IMR-90 (cell line): ENCODE data around the gene KIAA0319L. TPM values are rescaled to one million over a fixed set of nuclear protein-coding genes. Genes with fewer than 3 reads are reported as not detected.

Experiments
- ATAC-seq: fragments of 200-7000 bp; cut with Tn5 transposase; 2 replicates; pipeline ENCODE4 v1.9.1; 2020; ENCODE audit warnings: low read depth, mild to moderate bottlenecking, moderate library complexity
- BruUV-seq: library from RNA; stranded (reverse); fragments of 400-500 nt; replicated peaks from 2 replicates; lab custom pipeline; 2021; lab: Mats Ljungman, UMichigan
- CTCF ChIA-PET: fragments of 300-600 bp; formaldehyde crosslinking; extraction: SDS; loops from one replicate; lab custom pipeline; 2021; ENCODE audit warnings: antibody characterized with exemption; lab: Yijun Ruan, JAX
- POLR2A ChIA-PET: fragments of 300-600 bp; sonication (Branson Sonifier 250); formaldehyde crosslinking; loops from one replicate; lab custom pipeline; 2022; ENCODE audit warnings: antibody characterized with exemption; ENCODE audit not compliant: unreplicated experiment; lab: Charles Lee
- DNase-seq: peaks from one replicate; pipeline ENCODE4 v3.0.0; 2013
- H2AFZ ChIP-seq: replicated peaks from 2 replicates; pipeline ENCODE3; 2013; ENCODE audit warnings: low read length, mild to moderate bottlenecking; ENCODE audit not compliant: poor library complexity
- H2AK5ac ChIP-seq: 2 replicates; pipeline ENCODE4 v1.6.1; 2013; ENCODE audit warnings: low read depth, low read length, inconsistent platforms
- H2AK9ac ChIP-seq: replicated peaks from 2 replicates; pipeline ENCODE3; 2013; ENCODE audit warnings: mild to moderate bottlenecking, low read depth, low read length, moderate library complexity; ENCODE audit not compliant: poor library complexity
- H2BK120ac ChIP-seq: 2 replicates; pipeline ENCODE4 v1.6.1; 2013; ENCODE audit warnings: low read depth, low read length, inconsistent platforms
- H2BK15ac ChIP-seq: 3 replicates; pipeline ENCODE4 v1.6.1; 2013; ENCODE audit warnings: low read depth, low read length, inconsistent platforms
- H2BK20ac ChIP-seq: 2 replicates; pipeline ENCODE4 v1.6.1; 2013; ENCODE audit warnings: low read depth, mild to moderate bottlenecking, inconsistent platforms, low read length, moderate library complexity
- H2BK5ac ChIP-seq: 2 replicates; pipeline ENCODE4 v1.6.1; 2013; ENCODE audit warnings: mild to moderate bottlenecking, low read depth, low read length, inconsistent platforms; ENCODE audit not compliant: poor library complexity, severe bottlenecking
- H3K14ac ChIP-seq: replicated peaks from 2 replicates; pipeline ENCODE4 v1.6.1; 2013; ENCODE audit warnings: low read depth, low read length, inconsistent platforms
- H3K18ac ChIP-seq: 2 replicates; pipeline ENCODE4 v1.6.1; 2013; ENCODE audit warnings: low read depth, low read length, control low read depth
- H3K23ac ChIP-seq: 2 replicates; pipeline ENCODE4 v1.6.1; 2013; ENCODE audit warnings: low read depth, low read length, inconsistent platforms
- H3K27ac ChIP-seq: 2 replicates; pipeline ENCODE4 v1.5.1; 2013; ENCODE audit warnings: mild to moderate bottlenecking, control low read depth, low read length; ENCODE audit not compliant: insufficient read depth
- H3K27me3 ChIP-seq: 2 replicates; pipeline ENCODE4 v1.6.1; 2013; ENCODE audit warnings: low read length; ENCODE audit not compliant: control insufficient read depth, insufficient read depth
- H3K36me3 ChIP-seq: 2 replicates; pipeline ENCODE4 v1.6.1; 2013; ENCODE audit warnings: low read length, mixed read lengths; ENCODE audit not compliant: control insufficient read depth, insufficient read depth
- H3K4ac ChIP-seq: 2 replicates; pipeline ENCODE4 v1.6.1; 2013; ENCODE audit warnings: low read depth, low read length, inconsistent platforms
- H3K4me1 ChIP-seq: 2 replicates; pipeline ENCODE4 v1.6.1; 2013; ENCODE audit warnings: low read length, mixed read lengths; ENCODE audit not compliant: control insufficient read depth, insufficient read depth
- H3K4me2 ChIP-seq: 2 replicates; pipeline ENCODE4 v1.6.1; 2013; ENCODE audit warnings: low read depth, mild to moderate bottlenecking, control low read depth, low read length, moderate library complexity
- H3K4me3 ChIP-seq: 2 replicates; pipeline ENCODE4 v1.5.1; 2013; ENCODE audit warnings: low read depth, mild to moderate bottlenecking, control low read depth, low read length, moderate library complexity; ENCODE audit not compliant: insufficient read depth
- H3K56ac ChIP-seq: 2 replicates; pipeline ENCODE4 v1.6.1; 2013; ENCODE audit warnings: low read length, inconsistent platforms; ENCODE audit not compliant: insufficient read depth; ENCODE audit errors: extremely low read depth
- H3K79me1 ChIP-seq, 2 experiments: 2 replicates each; pipeline ENCODE4 v1.6.1; 2013; ENCODE audit warnings: low read length in 2 of 2, inconsistent platforms in 1 of 2, low read depth in 1 of 2
- H3K9ac ChIP-seq: 2 replicates; pipeline ENCODE4 v1.6.1; 2013; ENCODE audit warnings: low read depth, low read length, control low read depth
- H3K9me1 ChIP-seq: 2 replicates; pipeline ENCODE4 v1.6.1; 2013; ENCODE audit warnings: low read length, inconsistent platforms; ENCODE audit not compliant: insufficient read depth
- H3K9me3 ChIP-seq: 2 replicates; pipeline ENCODE4 v1.6.1; 2013; ENCODE audit warnings: low read length; ENCODE audit not compliant: control insufficient read depth, insufficient read depth
- H4K20me1 ChIP-seq: 2 replicates; pipeline ENCODE4 v1.6.1; 2013; ENCODE audit warnings: low read length, inconsistent platforms; ENCODE audit not compliant: insufficient read depth
- H4K5ac ChIP-seq: 2 replicates; pipeline ENCODE4 v1.6.1; 2013; ENCODE audit warnings: mild to moderate bottlenecking, low read depth, low read length, control low read depth
- H4K8ac ChIP-seq, 2 experiments: 2 replicates each; pipeline ENCODE4 v1.6.1; 2013; ENCODE audit warnings: low read depth in 2 of 2, low read length in 2 of 2, control low read depth in 1 of 2, inconsistent platforms in 1 of 2
- H4K91ac ChIP-seq: 2 replicates; pipeline ENCODE4 v1.6.1; 2013; ENCODE audit warnings: low read depth, low read length, inconsistent platforms; ENCODE audit not compliant: insufficient read depth
- RAD21 ChIP-seq: IDR thresholded peaks from 2 replicates; pipeline ENCODE4 v1.6.1; 2012; ENCODE audit warnings: low read length, improper control_type of control experiment
- WGBS, 2 experiments: methylation state at CpG; one replicate each; pipeline versions ENCODE4 v1.1.5 to v1.1.7; 2013; ENCODE audit warnings: missing lambda C conversion rate in 2 of 2; ENCODE audit not compliant: insufficient read length in 1 of 2; ENCODE audit errors: extremely low coverage in 2 of 2; 5-methylcytosine and 5-hydroxymethylcytosine counted together
- dilution Hi-C: fragments of 300-500 bp; cut with HindIII; formaldehyde crosslinking; loops from one replicate; pipeline ENCODE4 v1.14.3; 2018; ENCODE audit warnings: low sequenced_read_pairs; ENCODE audit not compliant: unreplicated experiment
- in situ Hi-C: fragments of 300-500 bp; cut with MboI; formaldehyde crosslinking; loops from 3 replicates; pipeline ENCODE4 v1.14.3; 2019; ENCODE audit warnings: low sequenced_read_pairs, inconsistent platforms, mixed read lengths
- intact Hi-C: fragments of 100-400 bp; cut with micrococcal nuclease; formaldehyde crosslinking; loops from 2 replicates; pipeline ENCODE4 v1.10.0; 2022
- polyA plus RNA-seq, 3 experiments: library from polyadenylated mRNA; depleted of rRNA; stranded (reverse); fragments of >200 nt; gene quantifications; 2 replicates each; pipeline ENCODE4 v1.2.3, GENCODE V29; 2012; ENCODE audit warnings: low replicate concordance in 1 of 3
- total RNA-seq: library from RNA; depleted of rRNA; stranded (reverse); fragments of >200 nt; gene quantifications from 2 replicates; pipeline ENCODE4 v1.2.3, GENCODE V29; 2012

The KIAA0319L gene
- total and polyA plus RNA-seq, 2 of the 4 experiments (the other 2 are of a cell fraction) = 38.0 to 49.8 TPM

DNA sequence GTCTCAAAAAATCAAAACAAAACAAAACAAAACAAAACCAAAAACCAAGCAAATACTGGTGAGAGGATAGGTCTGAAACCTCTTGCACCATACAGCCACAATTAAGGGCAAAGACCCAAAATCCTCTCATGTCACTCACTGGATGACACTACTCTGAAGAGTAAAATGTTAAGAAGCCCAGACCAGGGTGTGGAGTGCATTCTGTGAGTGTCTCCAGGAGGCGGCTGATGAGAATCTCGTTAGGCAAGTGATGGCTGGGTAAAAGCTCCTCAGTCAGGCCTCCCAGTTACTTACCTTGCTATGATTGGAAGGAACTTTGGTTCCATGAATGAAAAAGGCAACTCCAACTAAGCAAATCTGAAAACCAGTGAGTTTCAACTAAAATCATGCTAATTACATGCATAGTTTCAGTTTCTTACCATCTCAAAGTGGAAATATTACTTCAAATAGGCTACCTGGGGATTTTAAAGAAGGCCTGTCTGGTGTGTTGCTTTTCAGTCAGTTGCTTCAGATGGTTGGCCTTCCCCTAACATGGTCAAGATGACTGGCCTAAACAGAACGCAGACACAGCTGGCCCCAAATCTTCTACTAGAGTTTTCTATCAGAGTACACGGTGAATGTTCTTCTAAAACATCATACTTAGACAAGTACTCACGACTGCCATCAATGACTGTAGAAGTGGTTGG, 95.1 kb downstream of the KIAA0319L start:
- H2AFZ ChIP-seq = no peak overlapping the region
- no peak overlapping the region for H3K27ac ChIP-seq
- WGBS, 2 experiments = 92% methylated on average over 2 of the region's 5 CpGs; no CpG with 5 or more reads in 1 of the 2 experiments
- peaks cover 31% of the 10 kb centered on the region for H3K36me3 ChIP-seq
- no peak for TF ChIP-seq RAD21
- ChIA-PET POLR2A (no interaction called here), CTCF (no interaction called here)
- no peak overlapping the region for H3K4me2 ChIP-seq
- BruUV-seq = no TSS peak
- no peak overlapping the region for H2BK5ac ChIP-seq
- intact Hi-C loops = no loop called here
- DNase-seq (no peak), ATAC-seq (no peak)
- no peak overlapping the region for H4K91ac ChIP-seq
- in situ Hi-C loops = no loop called here
- H4K5ac ChIP-seq = no peak overlapping the region
- H2BK15ac ChIP-seq = no peak overlapping the region
- no peak overlapping the region for H3K9ac ChIP-seq
- no peak overlapping the region for H3K18ac ChIP-seq
- H2AK5ac ChIP-seq = no peak overlapping the region
- H2BK20ac ChIP-seq = no peak overlapping the region
- no peak overlapping the region for H4K8ac ChIP-seq
- H4K20me1 ChIP-seq = no peaks in the 10 kb centered on the region
- H3K4me3 ChIP-seq = no peak overlapping the region
- H3K79me1 ChIP-seq = no peaks in the 10 kb centered on the region; a peak in 1 of 4 replicates
- H3K9me3 ChIP-seq = no peaks in the 10 kb centered on the region
- H3K23ac ChIP-seq = no peak overlapping the region
- no peak overlapping the region for H3K56ac ChIP-seq
- H3K4ac ChIP-seq = no peak overlapping the region
- no peaks in the 10 kb centered on the region for H3K27me3 ChIP-seq
- dilution Hi-C loops = no loop called here
- no peaks in the 10 kb centered on the region; the same call in 1 of the 2 replicates for H3K4me1 ChIP-seq
- no peaks in the 10 kb centered on the region; the same call in 1 of the 2 replicates for H3K9me1 ChIP-seq
- no peak overlapping the region for H2AK9ac ChIP-seq
- H3K14ac ChIP-seq = no peak overlapping the region
- no peak overlapping the region for H2BK120ac ChIP-seq
